HTERT RPE-1 (cell line): Measurements from ENCODE around the gene GANC.

Source experiments
- in situ Hi-C: fragments of 300-500 bp; cut with MboI; formaldehyde crosslinking; loops from 4 replicates; pipeline ENCODE4 v1.14.3; 2020; ENCODE audit warnings: low sequenced_read_pairs

Gene GANC

DNA sequence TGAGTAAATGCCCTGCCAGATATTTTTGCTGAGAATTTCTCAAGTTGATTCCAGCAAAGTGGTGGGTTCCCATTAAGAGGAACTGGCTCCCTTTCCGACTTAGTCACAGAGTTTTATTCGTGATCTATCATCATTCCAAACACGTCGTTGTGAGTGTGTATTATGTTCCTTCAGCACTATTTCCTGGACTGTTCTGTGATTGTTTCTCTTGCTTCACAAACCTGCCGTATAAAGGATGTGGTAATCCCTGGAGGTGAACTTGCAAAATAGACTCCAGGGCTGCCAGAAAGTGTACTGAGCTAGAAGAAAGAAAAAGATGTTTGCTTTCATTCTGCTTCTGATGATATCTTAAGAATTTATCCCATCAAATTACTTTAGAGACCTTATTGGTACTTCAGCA, 71.8 kb downstream of the GANC start:
- in situ Hi-C loops: no loop called here

DNA sequence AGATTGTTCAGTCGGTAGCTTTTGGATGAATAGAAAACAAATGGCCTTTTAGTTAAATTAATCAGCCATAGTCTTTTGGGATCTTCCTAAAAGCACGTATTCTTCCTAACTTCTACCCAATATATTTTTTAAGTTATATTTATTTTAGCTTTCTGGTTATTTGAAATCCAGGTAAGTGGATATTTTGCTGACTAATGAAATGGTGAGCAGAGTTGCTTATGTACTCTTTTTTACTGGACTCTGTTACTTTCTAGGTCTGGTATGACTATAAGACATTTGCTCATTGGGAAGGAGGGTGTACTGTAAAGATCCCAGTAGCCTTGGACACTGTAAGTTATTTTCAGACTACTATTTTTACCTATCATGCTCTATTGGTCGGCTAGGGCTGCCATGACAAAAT, 72.5 kb downstream of the GANC start:
- in situ Hi-C loops: no loop called here

DNA sequence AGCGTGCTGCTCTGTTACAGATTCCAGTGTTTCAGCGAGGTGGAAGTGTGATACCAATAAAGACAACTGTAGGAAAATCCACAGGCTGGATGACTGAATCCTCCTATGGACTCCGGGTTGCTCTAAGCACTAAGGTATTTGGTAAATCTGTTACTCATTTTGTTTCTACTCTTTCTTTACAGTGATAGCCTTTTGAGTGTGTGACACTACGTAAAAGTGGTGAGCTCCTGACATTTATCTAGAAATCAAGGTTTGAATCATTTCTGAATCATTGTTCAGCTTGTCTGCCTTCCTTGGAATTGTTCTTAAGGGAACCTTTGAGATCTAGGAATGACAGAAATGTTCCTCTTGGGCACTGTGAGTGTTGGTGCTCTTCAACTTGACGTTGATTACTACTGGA, 75.1 kb downstream of the GANC start:
- in situ Hi-C loops: no loop called here

DNA sequence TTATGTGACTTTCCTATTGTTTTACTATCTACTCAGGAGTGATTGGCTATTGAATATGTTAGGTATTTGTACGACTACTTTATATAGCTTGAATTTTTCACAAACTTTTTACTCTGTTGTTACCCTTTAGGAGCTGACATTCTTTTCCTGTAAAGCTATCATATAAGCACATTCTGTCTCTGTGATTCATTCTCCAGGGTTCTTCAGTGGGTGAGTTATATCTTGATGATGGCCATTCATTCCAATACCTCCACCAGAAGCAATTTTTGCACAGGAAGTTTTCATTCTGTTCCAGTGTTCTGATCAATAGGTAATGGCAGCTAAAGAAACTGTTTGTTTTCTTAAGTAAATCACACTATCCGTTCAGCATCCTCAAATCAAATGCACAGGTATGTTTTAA, 76.2 kb downstream of the GANC start:
- in situ Hi-C loops: no loop called here

DNA sequence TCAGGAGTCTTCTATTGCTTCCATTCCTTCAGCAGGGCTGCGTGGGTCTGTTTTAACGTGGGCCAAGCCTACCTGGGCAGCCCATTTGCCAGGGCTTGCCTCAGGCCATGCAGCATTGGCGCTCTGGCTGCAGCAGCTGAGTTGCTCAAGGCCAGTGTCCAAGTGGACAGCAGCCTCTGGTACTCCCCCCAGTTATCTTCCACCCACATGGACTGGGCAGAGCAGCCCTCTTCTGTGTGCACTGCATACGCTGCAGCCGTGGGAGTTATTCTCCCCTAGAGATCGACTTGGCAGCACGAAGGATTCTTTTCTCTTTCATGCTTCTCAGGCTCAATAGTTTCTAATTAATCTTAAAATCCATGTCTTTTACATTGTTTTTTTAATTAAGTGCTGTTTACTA, 79.4 kb downstream of the GANC start:
- in situ Hi-C loops: no loop called here

DNA sequence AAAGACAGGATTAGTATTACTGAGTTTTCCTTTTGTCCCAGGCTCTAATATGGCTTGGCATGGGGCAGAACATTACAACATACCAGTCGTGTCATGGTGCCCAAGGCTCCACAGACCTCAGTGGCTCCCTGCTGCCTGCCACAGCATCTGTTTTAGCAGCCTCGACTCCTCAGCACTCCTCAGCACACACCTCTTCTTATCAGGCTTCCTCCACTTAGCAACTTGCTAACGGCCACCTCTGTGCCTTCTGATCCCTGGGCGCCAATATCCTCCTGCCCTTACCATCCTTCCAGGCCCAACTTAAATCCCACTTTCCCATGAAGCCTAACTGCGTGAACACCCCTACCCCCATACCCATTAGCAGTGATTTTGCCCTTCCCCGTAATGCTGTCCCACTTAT, 80.1 kb downstream of the GANC start:
- in situ Hi-C loops: no loop called here

DNA sequence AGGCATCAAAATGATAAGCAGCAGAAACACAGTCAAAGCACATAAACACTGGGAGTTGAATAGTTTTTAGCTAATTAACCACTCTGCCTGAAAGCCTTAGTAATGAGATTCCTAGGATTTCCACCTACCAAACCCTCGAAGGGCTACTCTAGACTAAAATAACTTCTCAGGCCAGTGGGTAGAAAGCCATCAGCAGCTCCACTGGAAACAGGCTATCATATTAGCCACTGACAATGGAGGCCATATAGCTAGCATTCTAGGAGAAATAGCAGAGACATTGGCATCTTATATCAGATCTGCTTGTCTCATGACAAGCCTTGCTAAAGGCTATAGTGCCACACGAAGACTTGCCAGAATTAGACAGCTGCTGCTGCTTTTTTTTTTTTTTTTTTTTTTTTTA, 81.8 kb downstream of the GANC start:
- in situ Hi-C loops: no loop called here

DNA sequence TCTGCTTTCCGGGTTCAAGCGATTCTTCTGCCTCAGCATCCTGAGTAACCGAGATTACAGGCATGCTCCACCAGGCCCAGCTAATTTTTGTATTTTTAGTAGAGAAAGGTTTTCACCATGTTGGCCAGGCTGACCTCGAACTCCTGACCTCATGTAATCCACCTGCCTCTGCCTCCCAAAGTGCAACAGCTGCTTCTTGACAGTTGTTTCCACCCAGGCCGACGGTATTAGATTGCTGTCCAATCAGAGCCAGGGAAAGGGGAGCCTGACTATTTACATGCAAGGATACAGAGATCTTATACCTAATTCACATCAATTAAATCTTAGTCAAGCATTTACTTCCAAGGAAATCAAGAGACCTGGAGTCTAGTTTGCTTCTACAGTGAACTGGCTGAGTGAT, 82.3 kb downstream of the GANC start:
- in situ Hi-C loops: no loop called here

DNA sequence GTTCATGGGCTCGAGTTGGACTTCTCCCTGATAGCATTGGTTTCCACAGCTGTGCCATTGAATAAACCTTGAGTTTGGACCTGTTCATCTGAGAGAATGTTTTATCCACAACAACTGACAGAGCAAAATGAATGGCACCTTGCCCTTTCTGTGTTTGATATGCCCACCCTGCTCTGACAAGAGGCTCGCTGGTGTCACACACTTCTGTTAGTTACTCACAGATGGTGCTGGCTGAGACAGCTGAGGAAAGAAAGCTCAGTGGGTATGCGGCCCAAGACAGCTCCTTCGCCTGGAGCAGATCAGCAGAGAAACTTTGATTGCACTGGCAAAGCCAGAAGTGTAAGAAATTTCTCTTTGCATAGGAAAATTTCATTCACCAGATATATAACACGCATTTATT, 83.8 kb downstream of the GANC start:
- in situ Hi-C loops: no loop called here

DNA sequence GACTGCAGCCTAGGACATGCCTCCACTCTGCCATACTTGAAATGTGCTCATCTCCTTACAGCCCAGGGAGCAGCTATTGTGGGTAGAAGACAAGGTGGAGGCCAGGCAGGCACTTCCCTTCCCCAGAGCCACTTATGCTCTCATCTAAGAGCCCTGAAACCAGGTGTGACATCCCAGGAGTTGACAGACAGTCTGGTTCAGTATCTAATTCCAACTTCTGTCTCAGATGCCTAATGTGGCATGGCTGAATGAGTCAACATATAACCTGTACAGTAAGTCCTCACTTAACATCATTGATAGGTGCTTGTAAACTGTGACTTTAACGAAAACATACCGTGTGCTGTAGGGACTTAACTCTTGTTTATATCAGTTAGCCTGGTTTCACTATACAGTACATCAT, 85.1 kb downstream of the GANC start:
- in situ Hi-C loops: no loop called here

DNA sequence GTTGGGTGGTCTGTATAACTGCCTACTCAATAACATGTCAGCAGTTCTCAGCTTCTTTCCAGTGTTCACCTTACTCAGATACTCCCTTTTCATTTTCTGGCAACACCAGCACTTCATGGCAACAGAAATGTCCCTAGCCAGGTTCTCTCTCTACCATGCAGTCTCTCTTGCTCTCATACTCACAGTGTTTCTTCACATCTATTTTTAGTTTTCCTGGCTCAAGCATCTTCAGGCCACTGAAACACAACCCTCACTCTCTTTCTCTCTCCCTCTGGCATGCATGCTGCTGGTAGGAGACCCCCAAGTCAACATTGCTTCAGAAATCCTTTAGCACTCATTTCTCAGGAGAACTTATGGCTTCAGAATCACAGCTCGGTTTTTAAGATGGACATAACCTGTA, 86.2 kb downstream of the GANC start, which contains the start of gene CAPN3:
CAPN3 (plus strand) TSS at position 253 of the 400 bp plus-strand sequence. CDS start 305 bp downstream, outside the sequence.
- in situ Hi-C loops: no loop called here

DNA sequence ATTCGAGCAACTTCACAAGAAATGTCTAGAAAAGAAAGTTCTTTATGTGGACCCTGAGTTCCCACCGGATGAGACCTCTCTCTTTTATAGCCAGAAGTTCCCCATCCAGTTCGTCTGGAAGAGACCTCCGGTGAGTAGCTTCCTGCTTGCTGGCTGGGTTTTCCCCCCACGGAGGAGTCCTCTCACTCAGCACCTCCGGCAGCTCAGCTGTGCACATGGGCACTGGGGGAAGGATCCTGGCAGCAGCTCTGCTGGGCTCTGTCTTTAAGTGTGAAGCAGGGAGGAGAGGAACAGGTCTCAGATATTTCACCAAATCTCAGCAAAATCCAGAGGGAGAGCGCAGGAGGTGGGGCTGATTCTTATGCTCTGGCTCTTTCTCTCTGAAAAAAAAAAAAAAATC, 87.0 kb downstream of the GANC start:
- in situ Hi-C loops: no loop called here

DNA sequence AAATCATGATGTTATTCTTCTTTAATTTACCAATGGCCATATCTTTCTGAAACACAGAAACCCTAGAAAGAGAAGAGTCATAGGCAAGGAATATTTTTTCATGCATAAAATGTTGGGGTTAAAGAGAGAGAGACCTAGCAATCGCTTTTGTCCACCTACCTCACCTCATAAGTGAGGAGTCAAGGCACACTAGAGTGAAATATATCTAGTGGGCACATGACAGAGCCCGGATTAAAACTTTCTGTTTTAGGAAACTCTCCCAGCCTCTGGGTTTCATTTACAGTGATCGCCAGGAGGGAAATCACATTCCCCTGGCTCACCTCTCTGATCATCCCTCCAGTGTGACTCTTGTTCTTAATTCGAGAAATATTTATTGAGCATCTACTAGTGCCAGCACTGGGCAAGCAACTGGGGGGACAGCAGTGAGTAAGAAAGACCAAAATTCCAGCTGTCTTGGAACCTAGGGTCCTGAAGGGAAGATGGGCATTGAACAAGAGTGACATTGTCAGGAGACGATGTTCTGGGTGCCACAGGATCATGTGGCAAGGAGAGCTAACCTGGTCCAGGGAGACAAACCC, 87.6 kb downstream of the GANC start:
- in situ Hi-C loops: no loop called here

DNA sequence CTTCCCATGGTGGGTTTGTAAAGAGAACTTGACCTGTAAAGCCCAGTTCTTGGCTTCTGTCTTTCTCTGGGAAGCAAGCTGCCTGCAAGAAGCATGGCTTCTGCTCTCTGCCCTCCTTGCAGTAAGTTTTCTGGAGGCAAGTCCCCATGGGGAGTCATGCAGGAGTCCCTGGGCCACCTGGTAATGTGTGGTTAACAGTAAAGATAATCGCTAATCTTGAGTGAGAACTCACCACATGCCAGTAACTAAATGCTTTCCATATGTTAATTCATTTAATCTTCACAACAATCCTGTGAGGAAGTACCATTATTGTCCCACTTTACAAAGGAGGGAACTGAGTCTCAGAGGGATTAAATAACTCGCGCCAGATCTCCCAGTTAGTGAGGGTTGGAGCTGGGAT, 90.5 kb downstream of the GANC start:
- in situ Hi-C loops: no loop called here

DNA sequence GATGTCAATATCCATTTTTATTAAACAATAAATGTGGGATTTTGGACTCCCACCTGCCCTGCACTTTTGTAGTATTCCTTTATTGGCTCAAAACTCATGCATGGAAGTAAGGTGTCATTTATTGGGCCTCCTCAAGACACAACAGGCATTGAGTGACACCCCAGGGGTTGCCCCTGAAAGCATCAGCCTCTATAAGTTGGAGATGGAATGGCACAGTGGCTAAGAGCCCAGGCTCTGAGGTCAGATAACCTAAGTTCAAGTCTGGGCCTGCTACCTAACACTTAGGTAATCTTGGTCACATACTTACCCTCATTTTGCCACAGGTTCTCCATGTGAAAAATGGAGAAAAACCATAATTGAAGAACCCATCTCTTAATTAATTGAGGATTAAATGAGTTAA, 90.9 kb downstream of the GANC start:
- in situ Hi-C loops: no loop called here

DNA sequence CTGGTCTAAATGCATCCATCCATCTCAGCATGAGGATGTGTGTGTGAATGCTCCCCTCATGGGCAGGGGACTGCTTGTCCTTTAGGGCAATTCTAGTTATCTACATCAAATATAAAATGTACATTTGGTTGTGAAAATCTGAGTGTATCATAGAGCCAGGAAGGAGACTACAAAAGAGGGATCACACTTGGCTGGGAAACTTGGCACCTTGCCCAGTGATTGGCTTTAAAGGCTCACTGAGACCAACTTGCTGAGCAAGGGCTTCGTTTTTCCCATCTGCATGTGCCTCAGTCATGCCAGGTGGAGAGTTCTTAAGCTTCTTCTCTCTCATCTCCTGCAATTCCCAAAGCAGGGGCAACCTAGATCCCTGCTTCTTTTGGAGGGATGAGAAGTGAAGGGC, 91.5 kb downstream of the GANC start:
- in situ Hi-C loops: no loop called here

DNA sequence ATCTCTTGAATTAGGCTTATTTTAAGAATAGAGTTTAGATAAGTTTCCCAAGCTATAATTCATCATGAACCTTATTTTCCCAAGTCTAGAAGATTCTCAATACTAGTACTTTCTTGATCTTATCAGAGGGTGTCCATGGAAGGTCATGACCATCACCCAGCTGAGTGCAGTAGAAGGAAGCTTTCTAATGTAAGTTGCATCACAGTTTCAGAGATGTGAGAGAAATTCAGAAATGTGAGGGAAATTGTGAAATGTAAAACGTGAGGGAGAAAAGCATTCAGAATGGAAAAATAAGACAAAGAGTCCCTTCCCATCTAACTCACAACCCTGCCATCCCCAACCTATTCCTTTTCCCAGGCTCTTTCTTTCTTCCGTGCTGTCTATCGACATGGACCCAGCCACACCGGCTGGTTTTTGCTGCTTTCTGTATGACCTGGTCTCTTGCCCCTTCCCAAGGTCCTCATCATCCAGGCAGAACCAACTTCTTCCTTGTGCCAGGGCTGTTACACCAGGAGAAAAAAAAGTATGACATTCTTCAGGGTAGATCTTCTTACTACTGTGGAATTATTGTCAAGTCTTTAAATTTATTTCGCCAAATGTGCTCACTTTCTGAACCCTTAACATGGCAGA, 93.0 kb downstream of the GANC start:
- in situ Hi-C loops: no loop called here

DNA sequence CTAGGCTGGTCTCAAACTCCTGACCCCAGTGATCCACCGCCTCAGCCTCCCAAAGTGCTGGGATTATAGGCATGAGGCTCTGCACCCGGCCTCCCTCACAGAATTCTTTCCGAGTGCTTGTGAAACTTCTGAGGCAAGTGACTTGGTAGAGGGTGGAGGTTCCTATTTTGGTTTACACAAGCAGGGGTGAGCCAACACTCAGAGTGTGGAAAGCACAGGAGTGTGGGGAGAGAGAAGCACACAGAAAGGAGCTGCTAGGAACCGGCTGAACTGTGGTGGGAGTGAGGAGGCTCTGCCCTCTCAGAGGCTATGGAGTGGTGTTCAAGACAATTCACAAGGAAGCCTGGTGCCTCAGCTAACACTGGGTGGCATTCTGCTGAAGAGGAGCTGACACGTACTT, 94.0 kb downstream of the GANC start:
- in situ Hi-C loops: no loop called here

DNA sequence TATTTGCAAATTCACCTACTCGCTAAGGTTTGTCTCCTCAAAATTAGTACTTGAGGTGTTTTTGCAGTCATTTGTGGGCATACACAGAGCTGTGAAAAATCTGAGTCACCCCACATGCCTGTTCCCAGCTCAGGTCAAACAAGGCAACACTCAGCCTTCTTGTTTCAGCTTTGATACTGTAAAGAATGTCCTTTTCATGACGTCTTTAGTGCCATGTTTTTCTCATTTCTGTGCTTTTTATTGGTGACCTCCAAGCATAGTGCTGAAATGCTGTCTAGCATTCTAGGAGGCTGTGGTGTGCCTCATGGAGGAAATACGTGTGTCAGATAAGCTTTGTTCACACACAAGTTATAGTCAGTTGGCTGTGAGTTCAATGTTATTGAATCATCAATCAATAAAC, 95.1 kb downstream of the GANC start:
- in situ Hi-C loops: no loop called here

DNA sequence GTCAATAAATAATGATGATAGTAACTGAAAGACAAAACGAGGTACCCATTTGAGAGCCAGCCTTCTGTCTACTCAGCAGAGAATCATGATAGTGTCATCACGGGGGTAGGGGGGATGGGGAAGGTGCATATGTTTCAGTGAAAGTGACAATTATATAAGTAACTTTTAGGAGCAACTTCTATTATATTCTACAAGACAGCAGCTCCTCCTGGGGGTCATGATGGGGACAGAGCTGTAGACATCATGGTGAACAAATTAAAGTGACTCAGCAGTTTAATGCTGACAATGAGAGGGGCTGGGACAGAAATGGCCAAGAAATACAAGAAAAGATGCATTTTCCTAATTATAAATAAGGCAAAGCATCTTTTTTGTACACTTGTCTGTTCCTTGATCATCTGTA, 98.1 kb downstream of the GANC start:
- in situ Hi-C loops: no loop called here

DNA sequence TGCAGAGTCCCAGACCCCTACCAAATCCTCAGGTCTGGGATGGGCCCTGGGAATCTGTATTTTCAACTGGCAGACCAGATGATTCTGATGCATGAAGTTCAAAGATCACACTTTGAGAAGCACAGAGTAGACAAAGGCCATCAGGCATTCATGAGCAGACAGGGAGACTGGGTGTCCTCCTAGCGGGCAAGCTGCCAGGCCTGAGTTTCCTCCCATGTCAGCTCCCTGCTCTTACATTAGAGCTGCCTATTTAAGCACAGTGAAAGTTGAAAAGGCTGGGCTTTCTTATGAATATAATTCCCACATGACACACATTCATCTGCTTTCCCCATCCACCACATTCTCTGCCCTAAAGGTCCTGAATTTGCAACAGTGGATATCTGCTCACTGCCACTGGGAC, 100.3 kb downstream of the GANC start:
- in situ Hi-C loops: no loop called here

DNA sequence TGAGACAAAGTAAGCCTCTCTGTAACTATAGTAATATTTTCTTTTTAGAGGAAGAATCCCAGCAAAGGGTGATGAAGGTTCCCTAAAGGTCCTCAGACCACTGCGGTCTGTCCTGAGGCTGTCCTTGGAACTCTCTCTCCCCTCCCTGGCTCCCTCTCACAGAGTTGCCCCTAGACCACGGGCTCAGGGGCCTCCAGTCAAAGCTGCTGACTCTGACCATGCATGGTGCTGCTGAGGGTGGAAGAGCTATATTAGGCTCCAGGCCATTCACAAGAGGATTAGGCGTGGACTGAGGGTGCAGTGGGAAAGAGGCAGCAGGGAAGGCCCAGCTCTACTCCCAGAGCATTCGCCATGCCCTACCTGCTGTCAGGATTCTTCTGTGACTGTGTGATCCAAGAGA, 100.9 kb downstream of the GANC start:
- in situ Hi-C loops: no loop called here

DNA sequence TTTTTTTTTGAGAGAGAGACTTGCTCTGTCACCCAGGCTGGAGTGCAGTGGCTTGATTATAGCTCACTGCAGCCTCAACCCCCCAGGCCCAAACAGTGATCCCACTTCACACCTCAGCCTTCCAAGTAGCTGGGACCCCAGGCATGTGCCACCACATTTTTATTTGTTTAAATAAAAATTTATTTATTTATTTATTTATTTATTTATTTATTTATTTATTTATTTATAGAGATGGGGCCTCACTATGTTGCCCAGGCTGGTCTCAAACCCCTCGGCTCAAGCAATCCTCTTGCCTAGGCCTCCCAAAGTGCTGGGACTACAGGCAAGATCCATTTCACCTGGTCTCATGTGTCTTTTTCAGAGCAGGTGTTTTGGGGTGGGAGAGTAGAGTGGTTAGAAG, 101.8 kb downstream of the GANC start:
- in situ Hi-C loops: no loop called here
